ENCODE measurements around the gene UQCRH.

DNA sequence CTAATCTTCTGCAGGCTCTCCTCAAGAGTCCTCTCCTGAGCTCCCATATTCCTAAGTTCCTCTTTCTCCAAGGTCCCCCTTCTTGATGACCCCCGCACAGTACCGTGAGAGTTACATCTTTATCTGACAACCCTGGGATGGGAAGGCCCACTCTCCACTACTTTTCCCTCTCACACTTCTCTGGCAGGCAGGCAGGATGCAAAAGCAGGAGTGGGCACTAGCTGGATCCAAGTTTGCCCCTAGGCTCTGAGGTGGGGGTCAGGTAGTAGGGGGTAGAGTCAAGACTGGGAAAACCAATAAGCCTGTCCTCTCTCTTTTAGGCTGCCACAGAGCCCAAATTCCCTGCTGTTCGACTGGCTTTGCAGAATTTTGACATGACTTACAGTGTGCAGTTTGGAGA lies 41.0 kb downstream of the UQCRH start:
- TF ChIP-seq RCOR1 (IDR thresholded peaks at IDR 0.05; ENCODE audit: insufficient replicate concordance, low read length): no peak
- TF ChIP-seq, protein P1, sequence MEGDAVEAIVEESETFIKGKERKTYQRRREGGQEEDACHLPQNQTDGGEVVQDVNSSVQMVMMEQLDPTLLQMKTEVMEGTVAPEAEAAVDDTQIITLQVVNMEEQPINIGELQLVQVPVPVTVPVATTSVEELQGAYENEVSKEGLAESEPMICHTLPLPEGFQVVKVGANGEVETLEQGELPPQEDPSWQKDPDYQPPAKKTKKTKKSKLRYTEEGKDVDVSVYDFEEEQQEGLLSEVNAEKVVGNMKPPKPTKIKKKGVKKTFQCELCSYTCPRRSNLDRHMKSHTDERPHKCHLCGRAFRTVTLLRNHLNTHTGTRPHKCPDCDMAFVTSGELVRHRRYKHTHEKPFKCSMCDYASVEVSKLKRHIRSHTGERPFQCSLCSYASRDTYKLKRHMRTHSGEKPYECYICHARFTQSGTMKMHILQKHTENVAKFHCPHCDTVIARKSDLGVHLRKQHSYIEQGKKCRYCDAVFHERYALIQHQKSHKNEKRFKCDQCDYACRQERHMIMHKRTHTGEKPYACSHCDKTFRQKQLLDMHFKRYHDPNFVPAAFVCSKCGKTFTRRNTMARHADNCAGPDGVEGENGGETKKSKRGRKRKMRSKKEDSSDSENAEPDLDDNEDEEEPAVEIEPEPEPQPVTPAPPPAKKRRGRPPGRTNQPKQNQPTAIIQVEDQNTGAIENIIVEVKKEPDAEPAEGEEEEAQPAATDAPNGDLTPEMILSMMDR (conservative IDR thresholded peaks at IDR 0.05; ENCODE audit: low read depth, low read length): no peak
- no peak for TF ChIP-seq POLR2A (IDR thresholded peaks at IDR 0.05; ENCODE audit: low read depth, low read length)
- no peak for TF ChIP-seq SMC3 (IDR thresholded peaks at IDR 0.05; ENCODE audit: low read depth, low read length)
- no peak for TF ChIP-seq BHLHE40 (IDR thresholded peaks at IDR 0.05; ENCODE audit: low read depth, low read length)
- no peak for TF ChIP-seq RAD21 (IDR thresholded peaks at IDR 0.05; ENCODE audit: low read length)
- TF ChIP-seq, protein P2, sequence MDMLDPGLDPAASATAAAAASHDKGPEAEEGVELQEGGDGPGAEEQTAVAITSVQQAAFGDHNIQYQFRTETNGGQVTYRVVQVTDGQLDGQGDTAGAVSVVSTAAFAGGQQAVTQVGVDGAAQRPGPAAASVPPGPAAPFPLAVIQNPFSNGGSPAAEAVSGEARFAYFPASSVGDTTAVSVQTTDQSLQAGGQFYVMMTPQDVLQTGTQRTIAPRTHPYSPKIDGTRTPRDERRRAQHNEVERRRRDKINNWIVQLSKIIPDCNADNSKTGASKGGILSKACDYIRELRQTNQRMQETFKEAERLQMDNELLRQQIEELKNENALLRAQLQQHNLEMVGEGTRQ (IDR thresholded peaks at IDR 0.05; ENCODE audit: low read depth, low read length): no peak
- TF ChIP-seq MXI1 (IDR thresholded peaks at IDR 0.05; ENCODE audit: borderline replicate concordance, low read depth, low read length): no peak
- TF ChIP-seq CEBPB (IDR thresholded peaks at IDR 0.05; ENCODE audit: low read depth, low read length): no peak
- no peak for TF ChIP-seq CHD1 (IDR thresholded peaks at IDR 0.05; ENCODE audit: low read depth, low read length)
- no peak for TF ChIP-seq RFX5 (IDR thresholded peaks at IDR 0.05; ENCODE audit: low read depth, low read length)
- TF ChIP-seq FOS (IDR thresholded peaks at IDR 0.05; ENCODE audit: low read depth, low read length): no peak

Measured in IMR-90 (cell line).